ENCODE data around the gene LRRC41. TPM values are rescaled to one million over a fixed set of nuclear protein-coding genes. Genes with fewer than 3 reads are reported as not detected.
"Not testable (repeated sequence)": the region's sequence is repeated elsewhere in the genome, so short reads cannot be mapped to it uniquely, and the experiment has no call there.

LRRC41 gene
- total RNA-seq, 1 donor from 2014 or later = 99.0 TPM

- peak overlapping the region; percentile 99 for H3K27ac Mint-ChIP-seq (ENCODE audit: unreplicated experiment)
Observed at GRCh38 chr1:46248122-46248920, 55.1 kb downstream of the LRRC41 start.

GRCh38 chr1:46247436-46248121 lies 55.8 kb downstream of the LRRC41 start, which contains the start of gene RAD54L:
TSS of gene RAD54L (plus strand) at chr1:46247763. CDS start at chr1:46248406, 643 bp downstream.
- Mint-ChIP-seq H3K4me3 (peak within 1 kb of the TSS; percentile 99), H3K27me3 (ENCODE audit: low read depth) (no peaks in the 10 kb centered on the region), H3K9me3 (peaks cover 5% of the 10 kb centered on the region), H3K27ac (ENCODE audit: unreplicated experiment) (peak within 1 kb of the TSS; percentile 99), H3K4me1 (peaks cover 39% of the 10 kb centered on the region), H3K36me3 (ENCODE audit: low read depth) (peaks cover 10% of the 10 kb centered on the region)
- no peak for TF ChIP-seq CTCF (conservative IDR thresholded peaks at IDR 0.05)
- peak; percentile 94 for DNase-seq (ENCODE audit: low read depth, low spot score)

More at GRCh38 chr1:46248122-46248920, 55.1 kb downstream of the LRRC41 start:
- peak overlapping the region; percentile 99 for H3K4me3 Mint-ChIP-seq
- H3K36me3 Mint-ChIP-seq (ENCODE audit: low read depth) = peaks cover 6% of the 10 kb centered on the region
- peak; percentile 43 for TF ChIP-seq CTCF (conservative IDR thresholded peaks at IDR 0.05)
- no peaks in the 10 kb centered on the region for H3K9me3 Mint-ChIP-seq
- H3K4me1 Mint-ChIP-seq = peaks cover 39% of the 10 kb centered on the region
- peak; percentile 24 for DNase-seq (ENCODE audit: low read depth, low spot score)
- H3K27me3 Mint-ChIP-seq (ENCODE audit: low read depth) = no peaks in the 10 kb centered on the region

- Mint-ChIP-seq H3K9me3 (peaks cover 5% of the 10 kb centered on the region), H3K4me1 (peaks cover 31% of the 10 kb centered on the region), H3K27ac (ENCODE audit: unreplicated experiment) (peak overlapping the region; percentile 92), H3K36me3 (ENCODE audit: low read depth) (peaks cover 5% of the 10 kb centered on the region), H3K4me3 (peak overlapping the region; percentile 99), H3K27me3 (ENCODE audit: low read depth) (no peaks in the 10 kb centered on the region)
- no peak for DNase-seq (ENCODE audit: low read depth, low spot score)
- no peak for TF ChIP-seq CTCF (conservative IDR thresholded peaks at IDR 0.05)
Observed at GRCh38 chr1:46246548-46247435, 56.6 kb downstream of the LRRC41 start.

- not testable (repeated sequence) for H3K27ac Mint-ChIP-seq (ENCODE audit: unreplicated experiment)
- peak overlapping the region; percentile 99 for H3K4me3 Mint-ChIP-seq
Observed at GRCh38 chr1:46246136-46246535, 57.3 kb downstream of the LRRC41 start.

GRCh38 chr1:46244656-46245371 lies 58.6 kb downstream of the LRRC41 start:
- peaks cover 5% of the 10 kb centered on the region for H3K9me3 Mint-ChIP-seq
- TF ChIP-seq CTCF (conservative IDR thresholded peaks at IDR 0.05) = peak; percentile 53
- peak overlapping the region; percentile 44 for H3K4me3 Mint-ChIP-seq
- no peaks in the 10 kb centered on the region for H3K27me3 Mint-ChIP-seq (ENCODE audit: low read depth)
- no peak for DNase-seq (ENCODE audit: low read depth, low spot score)
- no peak overlapping the region for H3K27ac Mint-ChIP-seq (ENCODE audit: unreplicated experiment)
- peaks cover 5% of the 10 kb centered on the region for H3K36me3 Mint-ChIP-seq (ENCODE audit: low read depth)
- H3K4me1 Mint-ChIP-seq = peaks cover 31% of the 10 kb centered on the region

More at GRCh38 chr1:46246136-46246535, 57.3 kb downstream of the LRRC41 start:
- peaks cover 31% of the 10 kb centered on the region for H3K4me1 Mint-ChIP-seq
- not testable (repeated sequence) for DNase-seq (ENCODE audit: low read depth, low spot score); H3K9me3 Mint-ChIP-seq; H3K36me3 Mint-ChIP-seq (ENCODE audit: low read depth); H3K27me3 Mint-ChIP-seq (ENCODE audit: low read depth)

- DNase-seq (ENCODE audit: low read depth, low spot score); H3K27ac Mint-ChIP-seq (ENCODE audit: unreplicated experiment); H3K9me3 Mint-ChIP-seq; H3K4me3 Mint-ChIP-seq; H3K27me3 Mint-ChIP-seq (ENCODE audit: low read depth): not testable (repeated sequence)
- Mint-ChIP-seq H3K36me3 (ENCODE audit: low read depth) (peaks cover 13% of the 10 kb centered on the region), H3K4me1 (peaks cover 21% of the 10 kb centered on the region)
Observed at GRCh38 chr1:46243831-46244230, 59.6 kb downstream of the LRRC41 start.

All from neural crest cell (in vitro differentiated cells).